ENCODE data around the gene TPK1.

TPK1 gene

DNA sequence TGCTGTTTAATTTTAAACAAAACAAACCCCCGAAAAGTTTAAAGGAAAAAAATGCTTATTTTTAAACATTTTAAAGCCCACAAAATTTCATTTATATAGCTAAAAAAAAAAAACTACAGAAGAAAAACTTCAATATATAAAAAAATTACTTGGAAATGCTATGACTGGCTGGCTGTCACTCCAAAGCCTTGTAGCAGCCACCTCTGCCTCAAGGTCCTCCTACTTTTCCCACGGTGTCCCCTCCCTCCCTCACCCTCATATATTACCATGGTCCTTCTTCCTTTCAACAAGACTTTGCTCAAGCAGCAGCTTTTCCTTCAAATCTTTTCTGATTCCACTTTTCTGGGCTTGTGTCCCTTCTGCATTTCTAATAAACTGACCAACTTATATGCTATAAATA is 122.0 kb downstream of the TPK1 start:
- DNase-seq: no peak

DNA sequence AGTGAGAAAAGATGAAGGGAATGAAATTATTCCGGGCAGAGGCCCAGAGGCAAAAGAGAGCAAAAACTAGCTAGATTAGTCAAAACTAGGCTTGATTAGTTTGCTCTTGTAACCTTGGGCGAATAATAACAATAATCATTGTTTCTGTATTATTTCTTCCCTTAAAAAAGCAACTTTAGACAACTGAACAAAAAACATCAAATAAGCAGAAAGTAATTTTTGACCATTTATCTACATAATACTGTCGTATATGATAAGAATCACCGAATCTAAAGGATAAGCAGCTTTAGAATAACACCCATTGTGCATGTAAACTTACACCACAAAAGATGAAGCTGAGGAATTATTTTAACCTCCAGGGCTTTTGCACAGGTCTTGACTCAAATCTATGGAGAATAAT is 125.1 kb downstream of the TPK1 start:
- DNase-seq: no peak

DNA sequence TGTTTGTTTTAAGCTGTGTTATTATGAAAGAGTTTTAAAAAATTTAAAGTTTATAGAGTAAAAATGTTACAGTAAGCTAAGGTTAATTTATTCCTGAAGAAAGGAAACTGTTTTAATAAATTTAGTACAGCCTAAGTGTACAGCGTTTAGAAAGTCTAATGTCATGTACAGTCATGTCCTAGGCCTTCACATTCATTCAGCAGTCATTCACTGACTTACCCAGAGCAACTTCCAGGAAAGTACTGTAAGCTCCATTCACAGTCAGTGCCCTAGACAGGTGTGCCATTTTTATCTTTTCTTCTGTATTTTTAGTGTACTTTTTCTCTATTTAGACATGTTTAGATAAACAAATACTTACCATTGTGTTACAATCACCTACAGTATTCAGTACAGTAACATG is 126.8 kb downstream of the TPK1 start:
- DNase-seq: no peak

DNA sequence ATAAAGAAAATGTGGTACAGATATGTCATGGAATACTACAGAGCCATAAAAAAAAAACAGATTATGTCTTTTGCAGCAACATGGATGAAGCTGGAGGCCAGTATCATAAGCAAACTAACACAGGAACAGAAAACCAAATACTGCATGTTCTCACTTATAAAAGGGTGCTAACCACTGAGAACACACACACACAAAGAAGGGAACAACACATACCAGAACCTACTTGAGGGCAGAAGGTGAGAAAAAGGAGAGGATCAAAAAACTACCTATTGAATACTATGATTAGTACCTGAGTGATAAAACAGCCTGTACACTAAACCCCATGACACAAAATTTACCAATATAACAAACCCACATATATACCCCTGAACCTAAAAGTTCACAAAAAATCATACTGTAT is 144.6 kb downstream of the TPK1 start:
- no peak for DNase-seq

DNA sequence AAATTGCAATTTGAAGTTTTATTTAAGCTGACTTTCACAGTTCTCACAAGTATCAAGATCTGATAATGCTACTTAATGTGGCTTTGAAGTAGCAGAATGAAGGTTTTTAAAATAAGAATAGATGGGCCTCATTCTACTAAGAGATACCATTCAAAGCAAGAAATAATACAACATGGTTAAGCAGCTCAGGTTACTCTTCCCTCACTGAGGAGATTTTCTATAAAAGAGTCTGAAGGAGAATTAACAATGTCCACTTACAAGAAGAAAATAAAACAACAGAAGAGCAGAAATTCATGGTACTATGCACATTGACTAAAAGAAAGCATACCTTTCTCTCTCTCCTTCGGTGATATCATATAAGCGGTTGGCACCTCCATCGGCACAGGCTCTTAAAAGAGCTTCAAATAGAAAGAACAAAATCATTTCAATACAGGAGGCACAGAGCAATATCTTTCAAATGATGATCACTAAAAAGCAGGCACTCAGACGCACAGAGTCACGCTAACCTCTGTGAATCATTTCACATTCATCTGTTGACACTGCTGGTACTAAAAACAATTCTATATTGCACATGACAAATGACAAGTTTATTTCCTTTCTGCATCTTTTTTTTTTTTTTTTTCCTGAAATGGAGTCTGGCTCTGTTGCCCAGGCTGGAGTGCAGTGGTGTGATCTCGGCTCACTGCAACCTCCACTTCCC is 153.1 kb downstream of the TPK1 start:
- DNase-seq: no peak

DNA sequence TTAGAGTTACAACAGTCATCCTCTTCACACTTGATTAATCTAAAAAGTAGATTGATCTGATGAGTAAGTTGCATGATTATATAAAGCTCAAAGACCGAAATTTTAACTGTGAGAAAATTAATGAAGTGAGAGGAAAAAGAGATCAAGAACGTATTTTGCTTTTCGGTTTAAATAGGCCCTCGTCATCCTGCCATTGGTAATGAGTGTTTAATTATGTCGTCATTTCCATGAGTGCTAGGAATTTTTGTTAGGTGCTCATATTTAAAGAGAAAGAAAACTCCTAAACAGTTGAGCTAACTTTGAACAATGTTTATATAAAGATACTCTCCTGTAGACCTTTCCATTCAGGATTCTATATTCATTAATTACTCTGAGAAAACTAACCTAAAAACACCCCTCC is 159.4 kb downstream of the TPK1 start:
- no peak for DNase-seq

DNA sequence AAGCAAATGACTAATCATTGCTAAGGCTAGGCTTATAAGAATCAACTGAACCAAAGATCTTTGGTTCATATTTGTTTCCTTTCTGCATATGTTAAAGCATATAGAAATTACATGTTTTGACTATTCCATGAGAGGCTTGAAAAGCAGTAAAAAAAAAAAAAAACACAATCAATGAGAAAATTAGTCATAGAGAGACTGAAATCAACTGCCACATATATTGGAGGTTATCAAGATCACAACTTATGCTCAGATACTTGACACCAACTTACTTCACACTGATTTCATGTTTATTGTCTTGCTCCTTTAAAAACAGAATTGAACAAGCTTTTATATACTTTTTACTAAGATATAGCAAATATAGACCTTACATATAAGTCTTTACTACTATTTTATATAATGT is 161.3 kb downstream of the TPK1 start:
- DNase-seq: no peak

DNA sequence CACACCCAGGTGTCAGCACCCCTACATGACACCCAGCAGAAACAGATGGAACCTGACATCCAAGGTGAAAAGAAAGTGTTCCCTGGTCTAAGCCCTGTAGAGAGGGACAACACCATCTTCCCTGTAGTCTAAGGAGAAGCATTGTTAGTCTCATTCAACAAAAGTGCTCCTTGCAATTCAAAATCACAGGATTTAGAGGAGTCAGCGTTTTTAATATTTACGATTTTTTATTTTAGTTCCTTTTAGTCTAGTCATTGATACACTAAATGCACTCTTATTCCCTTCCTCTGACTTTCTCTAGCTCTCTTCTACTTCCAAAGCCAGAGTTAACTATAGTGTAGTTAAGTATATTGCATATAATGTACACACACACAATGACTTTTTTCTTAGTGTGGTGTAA is 163.0 kb downstream of the TPK1 start:
- no peak for DNase-seq

DNA sequence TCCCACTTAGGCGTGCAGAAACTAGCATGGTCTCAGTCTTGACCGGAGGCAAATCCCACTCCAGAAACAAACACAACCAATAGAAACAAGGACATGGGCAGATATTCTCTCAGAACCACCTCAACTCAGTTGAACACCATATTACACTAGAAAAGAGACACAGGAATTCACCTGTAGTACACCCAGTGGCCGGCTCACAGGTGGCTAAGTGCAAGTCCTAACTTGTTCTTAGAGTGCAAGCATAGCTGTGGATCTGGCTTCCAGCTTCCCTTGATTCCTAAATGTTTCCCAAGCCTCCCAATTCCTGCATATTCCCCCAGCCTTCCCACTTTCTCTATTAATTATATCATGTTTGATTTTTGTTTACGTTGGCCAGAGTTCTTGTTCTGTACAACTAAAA is 164.4 kb downstream of the TPK1 start:
- DNase-seq: no peak

DNA sequence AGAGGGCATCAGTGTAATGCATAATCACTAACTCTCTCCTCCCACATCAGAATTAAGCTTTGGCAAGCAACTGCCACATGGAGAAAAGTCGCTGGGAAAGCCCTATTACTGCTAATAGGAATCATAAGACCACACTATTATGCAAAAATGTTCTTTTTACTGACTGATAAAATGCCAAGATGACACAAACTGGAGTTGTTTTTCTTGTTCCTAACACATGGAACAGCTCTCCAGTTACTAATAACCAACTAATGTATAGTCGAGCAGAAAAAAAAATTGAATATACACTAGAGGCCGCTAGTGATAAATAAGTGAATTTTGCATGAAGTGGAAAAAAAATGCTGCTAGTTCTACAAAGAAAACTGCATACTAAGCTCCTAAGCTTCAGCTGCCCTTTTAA is 165.6 kb downstream of the TPK1 start:
- peak; percentile 38 for DNase-seq

DNA sequence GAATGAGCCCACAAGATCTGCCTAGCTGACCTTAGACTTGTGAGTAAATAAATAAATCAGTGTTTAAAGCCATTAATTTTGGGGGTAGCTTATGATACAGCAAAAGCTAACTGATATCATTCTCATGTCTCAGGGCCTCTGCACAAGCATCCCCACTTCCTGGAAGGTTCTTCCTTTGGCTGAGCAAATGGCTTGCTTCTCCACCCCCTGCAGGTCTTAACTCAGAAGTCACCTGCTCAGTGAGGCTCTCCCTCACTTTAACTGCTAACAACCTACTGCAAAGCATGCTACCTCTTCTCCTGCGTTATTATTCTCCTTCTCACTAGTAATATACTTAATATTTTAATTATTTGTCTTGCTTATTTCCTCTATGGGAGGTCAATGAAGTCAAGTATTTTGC is 167.3 kb downstream of the TPK1 start:
- DNase-seq: no peak

DNA sequence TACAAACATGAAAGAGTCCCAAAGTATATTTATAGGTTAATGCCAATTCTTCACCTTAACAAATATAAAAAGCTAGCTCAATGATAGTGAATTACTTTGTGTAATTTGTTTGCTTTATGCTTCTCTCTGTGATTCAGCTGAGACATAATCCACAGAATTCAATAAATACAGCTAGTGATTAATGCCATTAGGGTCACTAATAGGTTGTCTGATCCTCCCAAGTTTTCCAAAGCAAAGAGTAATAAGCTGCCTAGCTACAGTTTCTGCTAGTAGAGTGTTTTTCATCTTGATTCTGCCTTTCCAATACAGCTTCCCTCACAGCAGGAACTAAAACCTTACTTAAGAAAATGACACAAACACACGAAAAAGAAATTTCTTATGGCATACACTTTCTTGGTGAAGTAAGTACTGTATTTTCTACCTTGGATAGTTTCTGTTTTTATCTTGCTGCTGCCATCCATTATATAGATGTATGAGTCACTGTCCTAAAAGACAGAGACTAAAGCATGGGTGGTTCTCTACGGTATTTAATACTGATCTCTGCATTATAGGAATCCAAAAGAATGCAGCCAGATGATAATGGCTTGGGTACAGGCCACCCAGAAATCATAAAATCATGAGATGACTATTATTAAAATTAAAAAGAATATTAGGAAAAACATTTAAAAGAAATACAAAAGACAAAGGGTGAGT is 170.0 kb downstream of the TPK1 start:
- DNase-seq: no peak

DNA sequence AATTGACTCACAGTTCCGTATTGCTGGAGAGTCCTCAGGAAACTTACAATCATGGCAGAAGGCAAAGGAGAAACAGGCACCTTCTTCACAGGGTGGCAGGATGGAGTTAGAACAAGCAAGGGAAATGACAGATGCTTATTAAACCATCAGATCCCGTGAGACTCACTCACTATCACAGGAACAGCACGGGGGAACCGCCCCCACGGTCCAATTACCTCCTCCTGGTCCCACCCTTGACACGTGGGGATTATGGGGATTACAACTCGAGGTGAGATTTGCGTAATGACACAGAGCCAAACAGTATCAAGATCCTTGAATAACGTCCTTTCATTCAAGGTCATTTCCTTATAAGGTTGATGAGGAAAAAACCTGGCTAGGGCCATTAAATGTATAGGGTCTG is 176.6 kb downstream of the TPK1 start:
- DNase-seq: peak; percentile 14

DNA sequence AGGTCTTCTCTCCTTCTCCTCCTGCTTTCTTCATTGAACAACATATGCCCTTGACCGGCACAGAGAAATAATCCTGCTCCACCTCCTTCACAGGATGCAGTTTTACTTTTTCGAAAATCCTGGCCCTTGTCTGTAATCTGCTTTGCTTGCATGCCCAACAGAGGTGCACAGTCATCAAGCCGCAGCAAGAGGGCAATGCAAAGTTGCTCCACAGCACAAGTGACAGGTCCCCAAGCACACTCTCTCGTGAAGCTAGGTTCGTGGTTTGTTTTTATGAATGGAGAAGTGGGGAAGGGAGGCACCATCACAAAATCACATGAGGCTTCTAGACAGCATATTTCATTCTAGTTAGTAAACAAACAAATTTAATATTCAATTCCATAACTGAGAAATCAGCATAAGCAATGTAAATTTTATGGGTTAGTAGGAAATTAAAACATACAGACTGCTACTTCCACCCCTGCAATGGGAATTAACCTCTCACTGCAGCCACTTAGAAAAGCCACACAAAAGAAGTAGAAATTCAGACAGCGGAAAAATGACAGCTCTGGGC is 178.8 kb downstream of the TPK1 start:
- DNase-seq: no peak

DNA sequence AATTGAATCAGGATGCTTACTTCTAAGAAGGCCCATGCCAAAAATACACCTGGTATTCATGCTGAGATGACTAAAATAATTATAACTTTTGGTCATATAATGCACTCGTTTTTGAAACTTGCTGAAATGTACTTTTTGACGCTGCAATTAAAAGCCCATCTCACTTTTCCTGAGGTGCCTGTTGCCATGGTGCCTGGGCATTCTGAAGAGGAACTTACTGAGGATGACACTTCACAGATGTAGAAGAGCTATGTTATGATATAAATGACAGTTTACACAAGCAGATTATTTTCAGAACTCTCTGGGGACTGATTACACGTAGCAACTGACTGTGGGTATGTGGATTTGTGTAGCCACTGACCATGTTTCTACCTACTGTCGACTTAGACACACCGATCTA is 182.4 kb downstream of the TPK1 start:
- no peak for DNase-seq

DNA sequence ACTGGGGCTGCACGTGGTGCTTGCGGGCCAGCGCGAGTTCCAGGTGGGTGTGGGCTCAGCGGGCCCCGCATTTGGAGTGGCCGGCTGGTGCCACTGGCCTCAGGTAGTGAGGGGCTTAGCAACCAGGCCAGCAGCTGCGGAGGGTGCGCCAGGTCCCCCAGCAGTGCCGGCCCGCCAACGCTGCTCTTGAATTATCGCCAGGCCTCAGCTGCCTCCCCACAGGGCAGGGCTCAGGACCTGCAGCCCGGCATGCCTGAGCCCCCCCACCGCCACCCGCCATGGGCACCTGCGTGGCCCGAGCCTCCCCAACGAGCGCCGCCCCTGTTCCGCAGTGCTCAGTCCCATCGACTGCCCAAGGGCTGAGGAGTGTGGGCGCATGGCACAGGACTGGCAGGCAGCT is 185.4 kb downstream of the TPK1 start:
- no peak for DNase-seq

DNA sequence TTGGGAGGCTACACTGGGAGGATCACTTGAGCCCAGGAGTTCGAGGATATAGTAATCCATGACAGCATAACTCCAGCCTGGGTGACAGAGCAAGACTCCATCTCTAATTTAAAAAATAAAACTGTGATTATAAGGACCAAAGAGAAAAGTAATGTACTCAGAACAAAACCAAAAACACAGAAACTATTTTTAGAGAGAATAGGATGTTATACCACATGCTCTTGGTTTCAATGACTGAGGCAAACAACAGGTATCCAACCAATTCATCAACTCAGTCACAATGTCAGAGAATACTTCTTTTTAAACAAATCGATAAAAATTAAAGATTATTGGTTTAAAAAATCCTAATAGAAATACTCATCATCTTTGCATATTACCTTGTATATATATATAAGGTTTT is 186.7 kb downstream of the TPK1 start:
- DNase-seq: no peak

DNA sequence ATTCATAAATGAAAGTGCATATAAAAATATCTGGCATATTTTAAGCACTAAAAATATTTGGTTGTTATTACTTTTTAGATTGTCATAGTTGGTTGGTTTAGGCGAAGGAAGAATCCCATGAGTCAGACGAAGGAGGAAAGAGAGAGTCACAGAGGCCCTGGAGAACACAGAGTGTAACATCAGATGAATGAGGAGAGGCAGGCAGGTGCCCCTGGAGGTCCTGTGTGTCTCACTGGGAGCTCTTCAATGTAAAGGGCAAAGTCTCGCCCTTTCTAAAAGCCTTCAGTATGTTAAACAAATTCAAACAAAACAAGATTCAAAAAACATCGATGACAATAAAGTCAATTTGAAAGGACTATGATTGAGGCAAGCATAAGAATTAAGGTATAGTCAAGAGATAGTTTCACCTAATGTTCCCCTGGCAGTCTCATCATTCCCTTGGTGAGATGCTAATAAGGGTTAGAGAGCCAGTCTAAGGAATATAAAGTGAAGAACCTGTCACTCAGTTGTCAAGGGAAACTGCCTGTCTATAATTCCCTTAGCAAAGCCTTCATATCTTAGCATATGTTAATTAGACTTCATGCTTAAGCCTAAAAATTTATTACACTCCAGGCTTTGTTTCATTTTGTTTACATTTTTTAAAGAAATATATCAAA is 194.3 kb downstream of the TPK1 start:
- DNase-seq: no peak

DNA sequence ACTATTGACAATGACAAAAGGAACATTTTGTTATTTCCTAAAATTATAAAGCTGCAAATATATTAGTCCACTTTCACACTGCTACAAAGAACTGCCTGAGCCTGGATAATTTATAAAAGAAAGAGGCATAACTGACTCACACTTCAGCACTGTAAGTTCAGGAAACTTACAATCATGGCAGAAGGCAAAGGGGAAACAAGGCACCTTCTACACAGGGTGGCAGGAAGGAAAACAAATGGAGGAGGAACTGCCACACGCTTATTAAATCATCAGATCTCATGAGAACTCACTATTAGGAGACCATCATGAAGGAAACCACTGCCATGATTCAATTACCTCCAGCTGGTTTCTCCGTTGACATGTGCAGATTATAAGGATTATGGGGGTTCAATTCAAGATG is 203.1 kb downstream of the TPK1 start:
- DNase-seq: no peak

DNA sequence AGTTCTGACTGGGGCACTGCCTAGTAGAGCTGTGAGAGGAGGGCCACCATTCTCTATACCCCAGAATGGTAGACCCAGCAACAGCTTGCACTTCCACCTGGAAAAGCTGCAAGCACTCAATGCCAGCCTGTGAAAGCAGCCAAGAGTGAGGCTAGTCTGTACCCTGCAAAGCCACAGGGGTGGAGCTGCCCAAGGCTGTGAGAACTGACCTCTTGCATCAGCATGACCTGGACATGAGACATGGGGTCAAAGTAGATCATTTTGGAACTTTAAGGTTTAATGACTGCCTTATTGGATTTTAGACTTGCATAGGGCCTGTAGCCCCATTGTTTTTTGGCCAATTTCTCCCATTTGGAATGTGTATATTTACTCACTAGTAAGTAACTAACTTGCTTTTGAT is 206.3 kb downstream of the TPK1 start:
- no peak for DNase-seq

DNA sequence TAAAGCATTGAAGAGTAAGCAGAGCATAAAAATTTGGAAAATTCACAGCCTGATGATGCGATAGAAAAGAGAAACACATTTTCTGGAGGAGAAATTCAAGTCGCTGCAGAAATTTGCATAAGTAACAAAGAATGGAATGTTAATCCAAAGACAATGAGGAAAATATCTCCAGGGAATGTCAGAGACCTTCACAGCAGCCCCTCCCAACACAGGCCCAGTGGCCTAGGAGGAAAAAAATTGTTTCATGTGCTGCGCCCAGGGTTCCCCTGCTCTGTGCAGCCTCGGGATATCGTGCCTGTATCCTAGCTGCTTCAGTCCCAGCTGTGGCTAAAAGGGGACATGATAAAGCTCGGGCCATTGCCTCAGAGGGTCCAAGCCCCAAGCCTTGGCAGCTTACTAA is 206.8 kb downstream of the TPK1 start:
- DNase-seq: no peak

DNA sequence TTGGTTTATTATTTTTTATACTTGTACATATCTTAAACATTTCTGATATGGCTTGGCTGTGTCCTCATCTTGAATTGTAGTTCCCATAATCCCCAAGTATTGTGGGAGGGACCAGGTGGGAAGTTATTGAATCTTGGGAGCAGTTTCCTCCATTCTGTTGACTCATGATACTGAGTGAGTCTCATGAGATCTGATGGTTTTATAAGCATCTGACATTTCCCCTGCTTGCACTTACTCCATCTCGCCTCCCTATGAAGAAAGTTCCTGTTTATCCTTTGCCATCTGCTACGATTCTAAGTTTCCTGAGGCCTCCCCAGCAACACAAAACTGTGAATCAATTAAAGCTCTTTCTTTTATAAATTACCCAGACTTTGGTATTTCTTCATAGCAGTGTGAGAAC is 207.7 kb downstream of the TPK1 start:
- no peak for DNase-seq

DNA sequence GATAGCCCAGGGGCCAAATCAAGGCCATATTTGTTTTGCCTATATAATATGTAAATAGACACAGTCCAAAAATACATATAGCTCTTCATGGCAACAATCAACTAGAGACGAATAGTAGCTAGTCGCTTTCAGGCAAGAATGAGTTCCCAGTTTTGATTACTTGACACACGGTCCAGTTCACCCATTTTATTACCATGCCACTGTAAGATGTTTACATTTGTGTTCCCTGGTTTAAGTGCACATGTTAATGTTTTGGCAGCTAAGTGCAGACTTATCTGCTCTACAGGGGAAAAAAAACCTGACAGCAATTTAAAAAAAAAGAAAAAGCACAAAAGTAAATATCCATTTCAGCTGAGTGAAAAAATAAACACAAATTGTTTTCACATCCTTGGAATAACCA is 213.1 kb downstream of the TPK1 start:
- DNase-seq: no peak

DNA sequence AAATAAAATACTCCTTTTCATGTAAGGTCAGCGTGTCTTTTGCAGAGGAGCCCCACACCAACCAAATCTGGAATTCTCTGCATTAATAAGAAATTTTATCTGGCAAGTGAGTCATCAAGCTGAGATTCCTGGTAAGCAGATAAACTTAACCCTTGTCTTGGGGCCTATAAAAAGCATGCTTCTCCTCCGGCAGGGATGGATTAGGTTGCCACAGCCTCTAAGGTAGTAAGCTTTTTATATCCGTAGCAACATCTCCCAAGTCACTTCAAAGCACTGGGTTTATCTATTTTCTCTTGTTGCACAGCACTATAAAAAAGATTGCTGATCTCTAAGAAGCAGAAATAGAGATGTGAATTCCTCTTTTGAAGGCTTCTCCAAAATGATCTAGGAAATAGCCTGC is 229.6 kb downstream of the TPK1 start:
- DNase-seq: no peak
